HG03045 (cell line): ENCODE results near the gene TC2N.
A peak's percentile ranks its signal among the peaks of the same experiment; 100 is the strongest.
"Not testable (repeated sequence)": the region's sequence is repeated elsewhere in the genome, so short reads cannot be mapped to it uniquely, and the experiment has no call there.

Experiments
- ATAC-seq: cut with Tn5 transposase; IDR thresholded peaks from one replicate; pipeline ENCODE4 v1.9.1; 2021; ENCODE audit warnings: mild to moderate bottlenecking, moderate library complexity; ENCODE audit not compliant: unreplicated experiment

TC2N gene

GRCh38 chr14:91870001-91870400, 2.7 kb upstream of the TC2N start:
- ATAC-seq = no peak

- no peak for ATAC-seq
Observed at GRCh38 chr14:91869556-91869955, 2.2 kb upstream of the TC2N start.

GRCh38 chr14:91866511-91867295, 633 bp downstream of the TC2N start:
- ATAC-seq = no peak

- no peak for ATAC-seq
Observed at GRCh38 chr14:91866061-91866460, 1.3 kb downstream of the TC2N start.

- no peak for ATAC-seq
Observed at GRCh38 chr14:91862417-91862816, 4.9 kb downstream of the TC2N start.

GRCh38 chr14:91861091-91861490, 6.2 kb downstream of the TC2N start:
- ATAC-seq = no peak

GRCh38 chr14:91860238-91860637, 7.1 kb downstream of the TC2N start:
- ATAC-seq = no peak

GRCh38 chr14:91858536-91859275, 8.6 kb downstream of the TC2N start:
- ATAC-seq = no peak

- ATAC-seq = no peak
Observed at GRCh38 chr14:91857614-91858013, 9.7 kb downstream of the TC2N start.

GRCh38 chr14:91854327-91854934, 12.9 kb downstream of the TC2N start:
- ATAC-seq = no peak

GRCh38 chr14:91851563-91851962, 15.8 kb downstream of the TC2N start:
- ATAC-seq = no peak

GRCh38 chr14:91848504-91849001, 18.8 kb downstream of the TC2N start:
- no peak for ATAC-seq

- ATAC-seq = no peak
Observed at GRCh38 chr14:91847693-91848092, 19.6 kb downstream of the TC2N start.

GRCh38 chr14:91845652-91846051, 21.7 kb downstream of the TC2N start:
- no peak for ATAC-seq

- ATAC-seq = not testable (repeated sequence)
Observed at GRCh38 chr14:91845056-91845455, 22.3 kb downstream of the TC2N start.

- ATAC-seq = no peak
Observed at GRCh38 chr14:91844029-91844428, 23.3 kb downstream of the TC2N start.

- no peak for ATAC-seq
Observed at GRCh38 chr14:91843437-91843836, 23.9 kb downstream of the TC2N start.

GRCh38 chr14:91841065-91841464, 26.3 kb downstream of the TC2N start:
- no peak for ATAC-seq

GRCh38 chr14:91839749-91840148, 27.6 kb downstream of the TC2N start:
- no peak for ATAC-seq

GRCh38 chr14:91837076-91837475, 30.3 kb downstream of the TC2N start:
- ATAC-seq = no peak

GRCh38 chr14:91835920-91836843, 31.2 kb downstream of the TC2N start:
- ATAC-seq = peak; percentile 52
